Astrocyte of the spinal cord (primary cell): ENCODE data around the gene TOR3A.
"Not testable (repeated sequence)": the region's sequence is repeated elsewhere in the genome, so short reads cannot be mapped to it uniquely, and the experiment has no call there.

Source experiments
- DNase-seq: peaks from one replicate; pipeline ENCODE4 v3.0.0; 2011; ENCODE audit warnings: low read depth, low spot score
- H3K4me3 ChIP-seq: 2 replicates; pipeline ENCODE4 v1.5.1; 2011; ENCODE audit warnings: low read depth, mild to moderate bottlenecking, low read length, moderate library complexity
- in situ Hi-C: cut with HindIII; loops from 2 replicates; pipeline ENCODE4 v1.10.0; 2017; ENCODE audit warnings: low sequenced_read_pairs
- TF ChIP-seq, protein P1 (sequence below): IDR thresholded peaks from 2 replicates; pipeline ENCODE4 v1.5.1; 2012; ENCODE audit warnings: low read depth, mild to moderate bottlenecking, low read length, inconsistent platforms

Gene TOR3A

DNA sequence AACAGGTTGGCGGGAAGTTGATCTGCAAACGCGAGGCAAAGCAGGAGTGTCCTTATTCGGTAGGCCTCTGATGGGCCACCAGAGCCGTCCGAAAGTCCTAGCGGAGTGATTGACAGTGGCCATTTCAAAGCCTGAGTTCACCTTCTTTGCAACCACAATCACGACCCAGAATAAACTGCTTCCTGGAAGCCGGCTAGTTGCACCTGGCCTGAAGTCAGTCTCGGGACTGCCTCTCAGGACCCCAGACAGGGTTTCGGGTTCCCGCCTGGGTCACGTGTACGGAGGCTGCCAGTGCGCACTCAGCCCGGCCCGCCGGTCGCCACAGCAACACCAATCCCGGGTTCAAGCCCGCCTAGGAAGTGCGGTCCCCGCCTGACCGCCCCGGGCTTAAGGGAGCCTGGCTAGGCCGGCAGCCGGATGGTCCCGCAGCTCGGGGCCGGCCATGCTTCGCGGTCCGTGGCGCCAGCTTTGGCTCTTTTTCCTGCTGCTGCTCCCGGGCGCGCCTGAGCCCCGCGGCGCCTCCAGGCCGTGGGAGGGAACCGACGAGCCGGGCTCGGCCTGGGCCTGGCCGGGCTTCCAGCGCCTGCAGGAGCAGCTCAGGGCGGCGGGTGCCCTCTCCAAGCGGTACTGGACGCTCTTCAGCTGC, at the start of gene TOR3A:
TSS of gene TOR3A (plus strand) at position 384 of the 646 bp plus-strand sequence. CDS start at position 443, 59 bp downstream.
- DNase-seq: peak; percentile 91
- in situ Hi-C loops: no loop called here
- peak within 1 kb of the TSS; percentile 81 for H3K4me3 ChIP-seq
- TF ChIP-seq, protein P1, sequence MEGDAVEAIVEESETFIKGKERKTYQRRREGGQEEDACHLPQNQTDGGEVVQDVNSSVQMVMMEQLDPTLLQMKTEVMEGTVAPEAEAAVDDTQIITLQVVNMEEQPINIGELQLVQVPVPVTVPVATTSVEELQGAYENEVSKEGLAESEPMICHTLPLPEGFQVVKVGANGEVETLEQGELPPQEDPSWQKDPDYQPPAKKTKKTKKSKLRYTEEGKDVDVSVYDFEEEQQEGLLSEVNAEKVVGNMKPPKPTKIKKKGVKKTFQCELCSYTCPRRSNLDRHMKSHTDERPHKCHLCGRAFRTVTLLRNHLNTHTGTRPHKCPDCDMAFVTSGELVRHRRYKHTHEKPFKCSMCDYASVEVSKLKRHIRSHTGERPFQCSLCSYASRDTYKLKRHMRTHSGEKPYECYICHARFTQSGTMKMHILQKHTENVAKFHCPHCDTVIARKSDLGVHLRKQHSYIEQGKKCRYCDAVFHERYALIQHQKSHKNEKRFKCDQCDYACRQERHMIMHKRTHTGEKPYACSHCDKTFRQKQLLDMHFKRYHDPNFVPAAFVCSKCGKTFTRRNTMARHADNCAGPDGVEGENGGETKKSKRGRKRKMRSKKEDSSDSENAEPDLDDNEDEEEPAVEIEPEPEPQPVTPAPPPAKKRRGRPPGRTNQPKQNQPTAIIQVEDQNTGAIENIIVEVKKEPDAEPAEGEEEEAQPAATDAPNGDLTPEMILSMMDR: no peak

DNA sequence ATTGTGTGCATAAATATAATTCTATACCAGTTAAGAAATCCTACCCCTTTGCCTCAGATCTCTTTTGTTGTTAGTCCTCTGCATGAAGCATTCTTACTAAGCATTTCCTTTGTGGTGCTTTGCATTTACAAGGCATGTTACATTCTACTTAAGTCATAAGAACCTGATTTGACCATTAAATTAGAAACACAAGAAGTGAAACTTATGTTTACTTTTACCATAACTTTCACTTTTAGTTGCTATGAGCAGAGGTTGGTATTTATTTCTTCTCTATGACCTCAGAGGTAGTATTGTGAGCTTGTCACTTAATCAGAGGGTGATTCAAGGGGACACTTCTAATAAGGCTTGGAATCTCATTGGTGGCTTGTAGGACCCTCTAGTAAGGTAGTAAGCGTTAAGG, 47.1 kb upstream of the TOR3A start:
- DNase-seq: peak; percentile 77
- TF ChIP-seq, protein P1: no peak
- in situ Hi-C loops: no loop called here
- no peak overlapping the region for H3K4me3 ChIP-seq

- in situ Hi-C loops: no loop called here
- TF ChIP-seq, protein P1: no peak
- no peak for DNase-seq
- no peak overlapping the region for H3K4me3 ChIP-seq
Measured at GRCh38 chr1:179036844-179037465, 44.9 kb upstream of the TOR3A start.

GRCh38 chr1:179038528-179039281, 43.2 kb upstream of the TOR3A start:
- H3K4me3 ChIP-seq: no peak overlapping the region
- in situ Hi-C loops: no loop called here
- TF ChIP-seq, protein P1: no peak
- no peak for DNase-seq

- H3K4me3 ChIP-seq, in situ Hi-C loops, DNase-seq: not testable (repeated sequence)
Measured at GRCh38 chr1:179039502-179040174, 42.2 kb upstream of the TOR3A start.

DNA sequence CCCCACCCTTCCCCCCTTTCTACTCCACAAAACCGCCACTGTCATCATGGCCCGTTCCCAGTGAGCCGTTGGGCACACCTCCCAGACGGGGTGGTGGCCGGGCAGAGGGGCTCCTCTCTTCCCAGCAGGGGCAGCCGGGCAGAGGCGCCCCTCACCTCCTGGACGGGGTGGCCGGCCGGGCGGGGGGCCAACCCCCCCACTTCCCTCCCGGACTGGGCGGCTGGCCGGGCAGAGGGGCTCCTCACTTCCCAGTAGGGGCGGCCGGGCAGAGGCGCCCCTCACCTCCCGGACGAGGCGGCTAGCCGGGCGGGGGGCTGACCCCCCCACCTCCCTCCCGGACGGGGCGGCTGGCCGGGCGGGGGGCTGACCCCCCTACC, 41.7 kb upstream of the TOR3A start:
- H3K4me3 ChIP-seq, DNase-seq, in situ Hi-C loops: not testable (repeated sequence)

DNA sequence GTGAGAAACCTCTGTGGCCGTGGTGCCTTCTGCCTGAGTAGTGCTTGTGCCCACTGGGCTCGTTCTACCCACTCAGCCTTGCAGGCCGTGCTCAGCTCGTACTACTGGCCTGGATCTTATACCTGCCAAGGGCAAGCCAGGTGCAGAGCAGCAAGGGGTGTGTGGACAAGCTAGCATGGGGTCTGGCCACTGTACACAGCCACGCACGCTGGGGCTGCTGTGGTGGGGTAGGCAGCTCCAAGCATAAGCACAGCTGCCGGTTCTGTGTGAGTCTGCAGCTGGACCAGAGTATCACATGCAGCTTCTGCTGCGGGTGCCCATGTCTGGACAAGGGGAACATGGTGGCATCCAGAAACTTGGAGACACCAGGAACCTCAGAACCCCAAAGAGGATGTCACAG, 39.8 kb upstream of the TOR3A start:
- TF ChIP-seq, protein P1: no peak
- DNase-seq: no peak
- no peak overlapping the region for H3K4me3 ChIP-seq
- in situ Hi-C loops: no loop called here
